GM19328 (cell line): ENCODE measurements around the gene GRM4.

ENCODE experiments used
- ATAC-seq: cut with Tn5 transposase; IDR thresholded peaks from one replicate; pipeline ENCODE4 v1.9.1; 2021; ENCODE audit warnings: mild to moderate bottlenecking, moderate library complexity; ENCODE audit not compliant: unreplicated experiment

The GRM4 gene

GRCh38 chr6:34086558-34086957, 59.3 kb downstream of the GRM4 start:
- ATAC-seq: no peak

DNA sequence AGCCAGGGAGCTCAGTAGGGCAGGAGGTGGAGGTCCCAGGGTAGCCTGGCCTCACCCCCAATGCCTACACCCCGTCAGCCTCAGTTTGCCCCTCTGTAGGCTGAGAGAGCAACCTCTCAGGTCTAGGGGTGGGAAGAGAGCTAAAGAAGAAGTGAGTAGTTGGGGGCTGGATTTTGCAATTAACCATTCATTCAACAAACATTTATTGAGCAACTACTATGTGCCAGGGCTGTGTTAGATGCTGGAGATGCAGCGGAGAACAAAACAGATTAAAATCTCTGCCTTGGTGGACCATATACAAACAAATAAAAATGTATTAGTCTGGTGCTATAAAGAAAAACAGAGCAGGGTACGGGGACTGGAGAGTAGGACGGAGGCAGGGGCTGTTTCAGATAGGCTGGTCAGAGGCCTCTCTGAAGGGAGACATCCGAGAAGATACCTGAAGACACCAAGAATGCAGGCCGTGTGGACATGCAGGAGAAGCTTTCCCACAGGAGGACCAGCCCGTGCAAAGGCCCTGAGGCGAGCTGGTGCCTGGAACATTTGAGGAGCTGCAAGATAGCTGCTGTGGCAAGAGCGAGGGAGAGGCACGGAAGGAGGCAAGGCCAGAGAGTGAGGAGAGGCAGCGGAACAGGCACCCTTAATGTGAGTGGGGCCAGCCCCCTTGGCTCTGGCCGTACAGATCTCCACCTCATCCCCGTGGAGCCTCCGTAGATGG, 60.3 kb downstream of the GRM4 start:
- ATAC-seq: no peak

- ATAC-seq: no peak
Measured at GRCh38 chr6:34084591-34085290, 61.1 kb downstream of the GRM4 start.

- ATAC-seq: no peak
Measured at GRCh38 chr6:34082864-34083626, 62.8 kb downstream of the GRM4 start.

- no peak for ATAC-seq
Measured at GRCh38 chr6:34082348-34082747, 63.5 kb downstream of the GRM4 start.

DNA sequence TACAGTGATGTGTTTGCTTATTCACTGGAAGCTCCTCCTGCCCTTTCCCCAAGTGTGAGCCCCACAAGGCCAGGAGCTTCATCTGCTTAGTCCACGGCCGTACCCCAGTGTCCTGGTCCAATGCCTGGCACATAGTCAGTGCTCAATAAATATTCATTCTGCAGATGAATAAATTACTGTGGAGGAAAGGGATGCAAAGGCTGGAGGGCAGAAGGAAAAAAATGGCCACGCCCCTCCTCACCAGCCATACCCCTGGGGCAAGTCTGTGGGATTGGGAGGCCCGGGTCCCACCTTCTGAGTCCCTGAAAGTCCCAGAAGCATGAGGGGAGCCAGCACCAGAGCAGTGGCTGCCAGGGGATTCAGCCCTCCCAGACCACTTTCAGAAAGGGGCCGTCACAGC, 65.5 kb downstream of the GRM4 start:
- no peak for ATAC-seq

DNA sequence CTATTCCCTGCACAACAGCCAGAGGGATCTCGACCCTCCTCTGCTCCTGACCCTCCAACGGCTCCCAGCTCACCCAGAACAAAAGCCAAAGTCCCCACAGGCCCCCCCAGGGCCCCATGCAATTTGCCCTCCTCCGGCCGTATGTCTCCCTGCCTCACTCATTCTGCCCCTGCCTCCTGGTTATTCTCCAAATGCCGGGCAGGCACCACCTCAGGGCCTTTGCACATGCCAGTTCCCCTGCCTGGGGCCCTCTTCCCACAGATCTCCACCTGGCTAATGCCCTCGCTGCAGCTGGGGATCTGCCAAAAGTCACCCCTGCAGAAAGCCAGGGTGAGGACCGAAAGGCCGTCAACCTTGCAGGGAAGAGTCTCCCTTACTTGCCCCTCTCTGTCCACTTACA, 66.0 kb downstream of the GRM4 start:
- ATAC-seq: no peak

- ATAC-seq: no peak
Measured at GRCh38 chr6:34075906-34076305, 70.0 kb downstream of the GRM4 start.

- ATAC-seq: no peak
Measured at GRCh38 chr6:34074064-34074742, 71.7 kb downstream of the GRM4 start.

- ATAC-seq: no peak
Measured at GRCh38 chr6:34073540-34073939, 72.3 kb downstream of the GRM4 start.

DNA sequence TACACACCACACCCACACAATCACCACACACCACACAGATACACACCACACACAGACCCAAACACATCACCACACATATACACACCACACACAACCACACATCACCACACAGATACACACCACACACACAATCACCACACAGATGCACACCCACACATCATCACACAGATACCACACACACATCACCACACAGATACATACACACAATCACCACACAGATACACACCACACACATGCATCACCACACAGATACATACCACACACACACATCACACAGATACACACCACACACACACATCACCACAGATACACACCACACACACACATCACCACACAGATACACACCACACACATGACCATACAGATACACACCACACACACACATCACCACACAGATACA, 73.2 kb downstream of the GRM4 start:
- ATAC-seq: no peak

DNA sequence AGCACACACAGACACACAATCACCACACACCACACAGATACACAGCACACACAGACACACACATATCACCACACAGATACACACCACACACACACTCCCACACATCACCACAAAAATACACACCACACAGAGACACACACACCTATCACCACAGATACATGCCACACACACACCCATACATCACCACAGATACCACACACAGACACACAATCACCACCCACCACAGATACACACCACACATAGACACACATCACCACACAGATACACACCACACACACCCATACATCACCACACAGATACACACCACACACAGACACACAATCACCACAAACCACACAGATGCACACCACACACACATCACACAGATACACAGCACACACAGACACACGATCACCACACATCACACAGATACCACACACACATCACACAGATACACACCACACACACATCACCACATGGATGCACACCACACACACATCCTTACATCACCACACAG, 74.0 kb downstream of the GRM4 start:
- ATAC-seq: no peak

GRCh38 chr6:34071136-34071883, 74.6 kb downstream of the GRM4 start:
- ATAC-seq: no peak

- ATAC-seq: no peak
Measured at GRCh38 chr6:34070315-34071135, 75.4 kb downstream of the GRM4 start.

DNA sequence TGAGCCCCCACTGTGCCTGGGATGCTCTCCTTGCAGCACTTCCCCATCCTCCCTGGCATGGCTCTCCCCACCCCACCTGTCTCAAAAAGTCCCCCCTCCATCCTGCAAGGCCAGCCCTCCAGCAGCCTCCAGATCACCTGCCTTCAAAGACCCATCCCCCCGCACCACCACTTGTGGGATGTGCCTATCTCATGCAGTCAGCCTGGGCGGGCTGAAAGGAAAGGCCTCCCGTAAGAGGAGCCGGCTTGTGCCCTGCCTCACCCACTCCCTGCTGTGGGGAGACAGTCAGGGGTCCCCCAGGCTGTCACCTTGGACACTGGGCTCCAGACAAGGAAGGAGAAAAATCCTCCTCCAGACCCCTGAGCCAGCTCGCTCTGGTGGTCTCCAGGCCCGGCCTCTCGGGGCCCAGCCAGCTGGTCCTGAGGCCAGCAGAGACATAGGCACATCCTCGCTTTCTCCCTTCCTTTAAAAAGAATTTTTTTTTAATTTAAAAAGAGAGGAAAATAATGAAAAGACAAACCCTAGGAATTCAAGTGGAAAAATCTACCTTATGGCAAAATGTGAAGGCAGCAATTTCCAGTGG, 77.3 kb downstream of the GRM4 start:
- ATAC-seq: no peak

GRCh38 chr6:34067814-34068213, 78.1 kb downstream of the GRM4 start:
- ATAC-seq: no peak

DNA sequence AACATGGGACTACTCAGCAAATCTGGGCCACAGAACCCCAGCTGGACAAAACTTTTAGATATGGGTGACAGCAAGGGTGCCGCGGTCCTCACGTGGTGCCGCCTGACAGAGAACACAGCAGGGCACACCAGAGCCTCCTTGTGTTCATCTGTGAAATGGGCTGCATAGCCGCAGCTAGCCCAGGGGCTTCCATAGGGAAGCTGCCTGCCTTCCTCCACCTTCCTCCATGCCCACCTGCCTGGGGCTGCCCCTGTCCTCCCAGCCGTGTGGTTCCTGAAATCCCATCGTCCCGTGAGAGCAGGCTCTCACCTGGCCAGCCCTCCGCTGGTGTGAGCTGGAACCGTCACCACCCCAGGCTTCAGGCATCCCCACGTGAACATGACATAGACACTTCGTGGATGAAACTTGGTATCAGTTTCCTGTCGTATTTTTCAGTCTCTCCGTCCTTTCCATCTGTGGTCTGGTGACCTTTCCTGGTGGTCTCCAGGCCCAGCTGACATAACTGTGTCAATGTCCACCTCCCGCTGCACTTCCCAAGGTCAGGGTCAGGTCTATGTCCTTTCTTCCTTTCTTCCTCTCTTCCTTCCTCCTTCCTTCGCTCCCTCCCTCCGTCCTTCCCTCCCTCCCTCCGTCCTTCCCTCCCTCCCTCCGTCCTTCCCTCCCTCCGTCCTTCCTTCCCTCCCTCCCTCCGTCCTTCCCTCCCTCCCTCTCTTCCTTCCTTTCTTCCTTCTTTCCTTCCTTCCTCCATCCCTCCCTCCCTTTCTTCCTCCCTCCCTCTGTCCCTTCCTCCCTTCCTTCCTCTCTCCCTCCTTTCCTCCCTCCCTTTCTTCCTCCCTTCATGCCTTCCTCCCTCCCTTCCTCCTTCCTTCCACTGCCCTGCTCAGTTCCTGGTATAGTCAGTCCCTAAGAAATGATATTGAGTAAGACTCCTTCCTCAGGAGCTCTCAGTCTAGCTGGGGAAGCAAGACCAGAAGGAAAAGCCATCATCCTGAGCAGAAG, 78.8 kb downstream of the GRM4 start:
- ATAC-seq: no peak

DNA sequence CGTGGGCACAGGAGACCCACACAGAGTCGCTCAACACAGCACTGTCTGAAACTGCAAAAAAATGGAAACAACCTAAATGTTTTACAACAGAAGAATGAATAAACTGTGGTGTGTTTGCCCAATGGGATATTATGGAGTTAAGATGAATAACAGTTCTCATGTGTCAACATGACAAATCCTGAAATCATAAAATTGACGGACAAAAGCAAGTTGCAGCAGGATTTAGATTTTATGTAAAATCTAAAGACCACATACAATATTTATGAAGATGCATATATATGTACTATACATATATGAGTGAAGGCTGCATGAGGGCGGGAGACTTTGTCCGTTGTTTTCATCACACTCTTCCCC, 79.7 kb downstream of the GRM4 start:
- ATAC-seq: no peak
